HCT116 (cell line): ENCODE results near the gene SOX9. TPM values are rescaled to one million over a fixed set of nuclear protein-coding genes. Genes with fewer than 3 reads are reported as not detected.

Source experiments
- ATAC-seq: fragments of 200-7000 bp; cut with Tn5 transposase; 2 replicates; pipeline ENCODE4 v1.9.1; 2020; ENCODE audit warnings: mild to moderate bottlenecking, moderate library complexity
- BruUV-seq: library from RNA; stranded (reverse); fragments of 400-500 nt; replicated peaks from 2 replicates; lab custom pipeline; 2021; lab: Mats Ljungman, UMichigan
- CTCF ChIA-PET: fragments of 300-600 bp; sonication (Branson Sonifier 250); formaldehyde crosslinking; loops from one replicate; lab custom pipeline; 2021; ENCODE audit warnings: antibody characterized with exemption; lab: Charles Lee
- POLR2A ChIA-PET: fragments of 300-600, 350-600 bp; sonication (Branson Sonifier 250); formaldehyde crosslinking; loops from one replicate; lab custom pipeline; 2021; ENCODE audit warnings: antibody characterized with exemption; lab: Charles Lee
- RAD21 ChIA-PET, 2 experiments: fragments of 300-600 bp; sonication (Branson Sonifier 250); formaldehyde crosslinking; loops; one replicate each; lab custom pipeline; 2023; ENCODE audit warnings: low total read pairs in 2 of 2; ENCODE audit not compliant: uncharacterized antibody in 2 of 2, unreplicated experiment in 2 of 2, low non-redundant PET in 1 of 2; lab: Charles Lee
- DNase-seq: peaks from one replicate; pipeline ENCODE4 v3.0.0-alpha.2; 2010; ENCODE audit warnings: low read depth, low spot score
- H2AFZ ChIP-seq: fragments of 200-600 bp; shearing (Covaris generic), sonication (generic); 2 replicates; pipeline ENCODE4 v1.6.1; 2017; ENCODE audit warnings: low read depth, mixed run types, mixed read lengths, antibody characterized with exemption, low read length; ENCODE audit not compliant: poor library complexity, severe bottlenecking
- H3K27ac ChIP-seq: 2 replicates; pipeline ENCODE4 v1.5.1; 2012; ENCODE audit warnings: low read depth, low read length
- H3K27me3 ChIP-seq: fragments of 200-600 bp; sonication (generic); 2 replicates; pipeline ENCODE4 v1.6.1; 2016; ENCODE audit warnings: mixed run types, low read length, mixed read lengths; ENCODE audit not compliant: insufficient read depth
- H3K36me3 ChIP-seq, 2 experiments: fragments of 200-500 bp in 1 of 2; fragments of 200-600 bp in 1 of 2; sonication (Bioruptor generic) in 1 of 2; sonication (generic) in 1 of 2; 2 replicates each; pipeline versions ENCODE4 v1.5.1 to v1.6.1; 2014 to 2016; ENCODE audit warnings: low read length in 2 of 2, inconsistent platforms in 1 of 2, mixed read lengths in 1 of 2, mixed run types in 1 of 2; ENCODE audit not compliant: insufficient read depth in 2 of 2, control insufficient read depth in 1 of 2
- H3K4me1 ChIP-seq, 2 experiments: fragments of 200-600 bp in 1 of 2; sonication (generic) in 1 of 2; 2 replicates each; pipeline versions ENCODE4 v1.5.1 to v1.6.1; 2012 to 2017; ENCODE audit warnings: low read length in 2 of 2, inconsistent platforms in 1 of 2, mild to moderate bottlenecking in 1 of 2, mixed read lengths in 1 of 2, mixed run types in 1 of 2, moderate library complexity in 1 of 2; ENCODE audit not compliant: insufficient read depth in 2 of 2, control insufficient read depth in 1 of 2
- H3K4me2 ChIP-seq: fragments of 200-600 bp; sonication (generic); 2 replicates; pipeline ENCODE4 v1.6.1; 2017; ENCODE audit warnings: mixed run types, low read length, mixed read lengths
- H3K4me3 ChIP-seq, 2 experiments: fragments of 200-600 bp in 1 of 2; sonication (generic) in 1 of 2; replicated peaks in 1 of 2; 2 replicates each; pipeline ENCODE4 v1.5.1; 2011 to 2016; ENCODE audit warnings: low read length in 2 of 2, control low read depth in 1 of 2, low read depth in 1 of 2, mild to moderate bottlenecking in 1 of 2, mixed read lengths in 1 of 2, mixed run types in 1 of 2
- H3K79me2 ChIP-seq: fragments of 200-600 bp; sonication (generic); 2 replicates; pipeline ENCODE4 v1.6.1; 2017; ENCODE audit warnings: mild to moderate bottlenecking, mixed run types, low read length, moderate library complexity, mixed read lengths; ENCODE audit not compliant: insufficient read depth
- H3K9ac ChIP-seq: fragments of 200-600 bp; sonication (generic); 2 replicates; pipeline ENCODE4 v1.6.1; 2016; ENCODE audit warnings: low read length, mixed read lengths
- H3K9me2 ChIP-seq: fragments of 200-600 bp; sonication (generic), shearing (Covaris generic); 2 replicates; pipeline ENCODE4 v1.6.1; 2017; ENCODE audit warnings: mixed run types, mild to moderate bottlenecking, moderate library complexity; ENCODE audit not compliant: insufficient read depth
- H3K9me3 ChIP-seq, 2 experiments: fragments of 200-500 bp in 1 of 2; fragments of 200-600 bp in 1 of 2; sonication (Bioruptor generic) in 1 of 2; sonication (generic) in 1 of 2; 2 replicates each; pipeline ENCODE4 v1.6.1; 2014 to 2017; ENCODE audit warnings: low read length in 2 of 2, mixed read lengths in 2 of 2, inconsistent platforms in 1 of 2, low read depth in 1 of 2, mild to moderate bottlenecking in 1 of 2, mixed run types in 1 of 2, moderate library complexity in 1 of 2; ENCODE audit not compliant: control insufficient read depth in 1 of 2, insufficient read depth in 1 of 2
- H4K20me1 ChIP-seq: fragments of 200-600 bp; sonication (generic), shearing (Covaris generic); 2 replicates; pipeline ENCODE4 v1.6.1; 2017; ENCODE audit warnings: mixed run types, mild to moderate bottlenecking, moderate library complexity; ENCODE audit not compliant: insufficient read depth
- CEBPB ChIP-seq: IDR thresholded peaks from 2 replicates; pipeline ENCODE4 v1.6.1; 2012; ENCODE audit warnings: low read depth
- EGR1 ChIP-seq: IDR thresholded peaks from 2 replicates; pipeline ENCODE4 v1.6.1; 2012; ENCODE audit warnings: low read depth
- EZH2phosphoT487 ChIP-seq: fragments of 200-600 bp; IDR thresholded peaks from 2 replicates; pipeline ENCODE4 v1.6.1; 2018; ENCODE audit warnings: antibody characterized with exemption, borderline replicate concordance
- JUND ChIP-seq: IDR thresholded peaks from 2 replicates; pipeline ENCODE4 v1.6.1; 2012
- POLR2A ChIP-seq: IDR thresholded peaks from 2 replicates; pipeline ENCODE4 v1.7.0; 2011; ENCODE audit warnings: borderline replicate concordance; ENCODE audit not compliant: insufficient read depth, insufficient read length; ENCODE audit errors: extremely low read depth
- POLR2AphosphoS5 ChIP-seq: IDR thresholded peaks from 2 replicates; pipeline ENCODE4 v1.6.1; 2011; ENCODE audit warnings: mild to moderate bottlenecking, low read depth, low read length, moderate library complexity
- RAD21 ChIP-seq: IDR thresholded peaks from 2 replicates; pipeline ENCODE4 v1.6.1; 2012; ENCODE audit warnings: low read depth, mild to moderate bottlenecking
- SP1 ChIP-seq: IDR thresholded peaks from 2 replicates; pipeline ENCODE4 v1.6.1; 2012; ENCODE audit warnings: low read depth
- SRF ChIP-seq: IDR thresholded peaks from 2 replicates; pipeline ENCODE4 v1.6.1; 2012; ENCODE audit warnings: low read depth
- TCF7L2 ChIP-seq: IDR thresholded peaks from 2 replicates; pipeline ENCODE4 v1.7.0; 2011; ENCODE audit warnings: borderline replicate concordance, inconsistent platforms; ENCODE audit not compliant: insufficient read depth, insufficient read length; ENCODE audit errors: extremely low read depth
- YY1 ChIP-seq: IDR thresholded peaks from 2 replicates; pipeline ENCODE4 v1.6.1; 2011; ENCODE audit warnings: low read length, low read depth, moderate library complexity, mild to moderate bottlenecking; ENCODE audit not compliant: insufficient replicate concordance; ENCODE audit errors: extremely low read depth
- ZNF274 ChIP-seq: fragments of 200-500 bp; sonication (Bioruptor generic); IDR thresholded peaks from 2 replicates; pipeline ENCODE4 v1.6.1; 2014; ENCODE audit warnings: mild to moderate bottlenecking, low read depth, low read length, inconsistent platforms
- intact Hi-C: fragments of 100-400 bp; cut with micrococcal nuclease; formaldehyde crosslinking; loops from 2 replicates; pipeline ENCODE4 v1.10.0; 2022
- total RNA-seq: library from RNA; stranded (reverse); gene quantifications from one replicate; pipeline ENCODE4 v1.2.1, GENCODE V29; 2021; ENCODE audit not compliant: unreplicated experiment
- TF ChIP-seq, protein P1 (sequence below): IDR thresholded peaks from 2 replicates; pipeline ENCODE4 v1.6.1; 2012
- TF ChIP-seq, protein P2 (sequence below): IDR thresholded peaks from 2 replicates; pipeline ENCODE4 v1.6.1; 2012; ENCODE audit warnings: low read depth

The SOX9 gene
- total RNA-seq, 1 experiment from 2014 or later: 69.2 TPM

GRCh38 chr17:72171703-72172667 is 51.2 kb downstream of the SOX9 start:
- Histone ChIP-seq H3K27ac (no peak overlapping the region), H3K4me1 (peaks cover 5 to 16% of the 10 kb centered on the region in 2 experiments; a peak in 3 of 4 replicates), H3K4me3 (no peak overlapping the region), H3K9ac (no peak overlapping the region), H3K79me2 (no peaks in the 10 kb centered on the region), H3K36me3 (no peaks in the 10 kb centered on the region), H4K20me1 (no peaks in the 10 kb centered on the region), H3K27me3 (no peaks in the 10 kb centered on the region; the same call in 1 of the 2 replicates), H3K4me2 (no peak overlapping the region), H2AFZ (no peak overlapping the region), H3K9me2 (no peaks in the 10 kb centered on the region), H3K9me3 (no peaks in the 10 kb centered on the region)
- POLR2A ChIA-PET: no interaction called here
- TF ChIP-seq SRF (no peak), SP1 (no peak), RAD21 (no peak), TCF7L2 (no peak), POLR2AphosphoS5 (no peak), YY1 (no peak), JUND (no peak), EGR1 (no peak), POLR2A (no peak), ZNF274 (no peak), CEBPB (no peak), EZH2phosphoT487 (no peak)
- TF ChIP-seq, protein P1, sequence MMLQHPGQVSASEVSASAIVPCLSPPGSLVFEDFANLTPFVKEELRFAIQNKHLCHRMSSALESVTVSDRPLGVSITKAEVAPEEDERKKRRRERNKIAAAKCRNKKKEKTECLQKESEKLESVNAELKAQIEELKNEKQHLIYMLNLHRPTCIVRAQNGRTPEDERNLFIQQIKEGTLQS: no peak
- TF ChIP-seq, protein P2, sequence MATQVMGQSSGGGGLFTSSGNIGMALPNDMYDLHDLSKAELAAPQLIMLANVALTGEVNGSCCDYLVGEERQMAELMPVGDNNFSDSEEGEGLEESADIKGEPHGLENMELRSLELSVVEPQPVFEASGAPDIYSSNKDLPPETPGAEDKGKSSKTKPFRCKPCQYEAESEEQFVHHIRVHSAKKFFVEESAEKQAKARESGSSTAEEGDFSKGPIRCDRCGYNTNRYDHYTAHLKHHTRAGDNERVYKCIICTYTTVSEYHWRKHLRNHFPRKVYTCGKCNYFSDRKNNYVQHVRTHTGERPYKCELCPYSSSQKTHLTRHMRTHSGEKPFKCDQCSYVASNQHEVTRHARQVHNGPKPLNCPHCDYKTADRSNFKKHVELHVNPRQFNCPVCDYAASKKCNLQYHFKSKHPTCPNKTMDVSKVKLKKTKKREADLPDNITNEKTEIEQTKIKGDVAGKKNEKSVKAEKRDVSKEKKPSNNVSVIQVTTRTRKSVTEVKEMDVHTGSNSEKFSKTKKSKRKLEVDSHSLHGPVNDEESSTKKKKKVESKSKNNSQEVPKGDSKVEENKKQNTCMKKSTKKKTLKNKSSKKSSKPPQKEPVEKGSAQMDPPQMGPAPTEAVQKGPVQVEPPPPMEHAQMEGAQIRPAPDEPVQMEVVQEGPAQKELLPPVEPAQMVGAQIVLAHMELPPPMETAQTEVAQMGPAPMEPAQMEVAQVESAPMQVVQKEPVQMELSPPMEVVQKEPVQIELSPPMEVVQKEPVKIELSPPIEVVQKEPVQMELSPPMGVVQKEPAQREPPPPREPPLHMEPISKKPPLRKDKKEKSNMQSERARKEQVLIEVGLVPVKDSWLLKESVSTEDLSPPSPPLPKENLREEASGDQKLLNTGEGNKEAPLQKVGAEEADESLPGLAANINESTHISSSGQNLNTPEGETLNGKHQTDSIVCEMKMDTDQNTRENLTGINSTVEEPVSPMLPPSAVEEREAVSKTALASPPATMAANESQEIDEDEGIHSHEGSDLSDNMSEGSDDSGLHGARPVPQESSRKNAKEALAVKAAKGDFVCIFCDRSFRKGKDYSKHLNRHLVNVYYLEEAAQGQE: no peak
- CTCF ChIA-PET: no interaction called here
- intact Hi-C loops: no loop called here
- DNase-seq (no peak), ATAC-seq (no peak)
- no TSS peak for BruUV-seq
- RAD21 ChIA-PET: interaction anchor here in 1 of 2 experiments (0.7 kb wide), 1 partner anchor 168 kb away, joined by 3 read pairs; no protein-coding TSS in a partner anchor
